HEK293T (cell line): ENCODE results near the gene CALHM6.

Experiments
- ARNT ChIP-seq: fragments of 450-650 bp; IDR thresholded peaks from 2 replicates; pipeline ENCODE4 v1.6.1; 2017; ENCODE audit warnings: mild to moderate bottlenecking
- ELF4 ChIP-seq: fragments of 450-650 bp; IDR thresholded peaks from 2 replicates; pipeline ENCODE4 v1.6.1; 2017; ENCODE audit warnings: antibody characterized with exemption
- FOXA1 ChIP-seq: fragments of 450-650 bp; IDR thresholded peaks from 2 replicates; pipeline ENCODE4 v1.6.1; 2016; ENCODE audit warnings: mild to moderate bottlenecking
- FOXK2 ChIP-seq: fragments of 450-650 bp; IDR thresholded peaks from 2 replicates; pipeline ENCODE4 v1.6.1; 2016; ENCODE audit warnings: mild to moderate bottlenecking
- FOXM1 ChIP-seq: fragments of 450-650 bp; IDR thresholded peaks from 2 replicates; pipeline ENCODE4 v1.6.1; 2017; ENCODE audit warnings: mild to moderate bottlenecking, borderline replicate concordance
- HDGF ChIP-seq: fragments of 450-650 bp; IDR thresholded peaks from 2 replicates; pipeline ENCODE4 v1.6.1; 2017; ENCODE audit warnings: antibody characterized with exemption, borderline replicate concordance
- PKNOX1 ChIP-seq: fragments of 450-650 bp; IDR thresholded peaks from 2 replicates; pipeline ENCODE4 v1.6.1; 2016
- SP1 ChIP-seq: fragments of 450-650 bp; IDR thresholded peaks from 2 replicates; pipeline ENCODE4 v1.6.1; 2017
- SUZ12 ChIP-seq: fragments of 450-650 bp; IDR thresholded peaks from 2 replicates; pipeline ENCODE4 v1.6.1; 2016; ENCODE audit warnings: mild to moderate bottlenecking
- TARDBP ChIP-seq: fragments of 450-650 bp; IDR thresholded peaks from 2 replicates; pipeline ENCODE4 v1.6.1; 2016

GRCh38 chr6:116463301-116463700, 2.1 kb downstream of the CALHM6 start:
- TF ChIP-seq FOXA1 (no peak), SP1 (no peak), SUZ12 (no peak), ARNT (no peak), FOXK2 (no peak), FOXM1 (no peak), PKNOX1 (no peak), TARDBP (no peak), ELF4 (no peak), HDGF (no peak)
